ENCODE results near the gene FADD. TPM values are rescaled to one million over a fixed set of nuclear protein-coding genes. Genes with fewer than 3 reads are reported as not detected.

FADD gene
- total RNA-seq, 1 donor from 2014 or later = 24.0 TPM

GRCh38 chr11:70183032-70183431, 20.1 kb upstream of the FADD start:
- DNase-seq (ENCODE audit: extremely low spot score, unreplicated experiment) = no peak
- no peak overlapping the region for H3K4me3 Mint-ChIP-seq

DNA sequence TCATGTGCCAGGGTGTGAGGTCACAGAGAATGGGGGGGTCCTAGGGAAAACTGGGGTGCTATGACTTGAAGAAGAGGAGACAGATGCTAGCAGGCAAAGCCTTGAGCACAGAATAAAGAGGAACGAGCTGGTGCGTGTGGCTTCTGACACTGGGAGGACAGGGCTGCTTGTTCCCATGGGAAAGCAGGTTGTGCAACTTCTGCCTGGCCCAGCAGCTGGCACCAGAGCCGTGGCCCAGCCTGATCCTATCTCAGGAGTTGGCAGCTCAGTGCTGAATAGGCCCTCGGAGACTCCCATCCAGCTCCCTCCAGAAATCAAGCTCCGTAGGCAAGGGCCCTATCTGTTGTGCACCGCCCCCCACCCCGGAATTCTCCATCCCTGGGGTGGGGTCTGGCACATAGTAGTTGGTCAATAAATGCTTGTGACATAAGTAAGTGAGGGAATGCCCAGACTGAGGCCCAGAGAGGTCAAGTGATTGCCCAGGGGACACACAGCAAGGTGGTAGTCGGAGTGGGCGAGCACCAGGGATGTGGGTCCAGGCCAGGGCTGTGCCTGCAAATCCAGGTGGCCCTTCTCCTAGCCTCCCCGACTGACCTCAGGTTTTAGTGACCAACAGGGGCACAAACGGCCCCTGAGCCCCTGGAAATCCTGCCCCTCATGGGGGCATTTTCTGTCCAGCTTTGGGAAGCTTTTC, 19.5 kb upstream of the FADD start:
- H3K36me3 Mint-ChIP-seq = no peaks in the 10 kb centered on the region
- H3K4me3 Mint-ChIP-seq = no peak overlapping the region
- no peaks in the 10 kb centered on the region for H3K27me3 Mint-ChIP-seq
- no peak overlapping the region for H3K27ac Mint-ChIP-seq
- no peaks in the 10 kb centered on the region for H3K4me1 Mint-ChIP-seq (ENCODE audit: unreplicated experiment)
- no peaks in the 10 kb centered on the region for H3K9me3 Mint-ChIP-seq
- TF ChIP-seq, protein P1, sequence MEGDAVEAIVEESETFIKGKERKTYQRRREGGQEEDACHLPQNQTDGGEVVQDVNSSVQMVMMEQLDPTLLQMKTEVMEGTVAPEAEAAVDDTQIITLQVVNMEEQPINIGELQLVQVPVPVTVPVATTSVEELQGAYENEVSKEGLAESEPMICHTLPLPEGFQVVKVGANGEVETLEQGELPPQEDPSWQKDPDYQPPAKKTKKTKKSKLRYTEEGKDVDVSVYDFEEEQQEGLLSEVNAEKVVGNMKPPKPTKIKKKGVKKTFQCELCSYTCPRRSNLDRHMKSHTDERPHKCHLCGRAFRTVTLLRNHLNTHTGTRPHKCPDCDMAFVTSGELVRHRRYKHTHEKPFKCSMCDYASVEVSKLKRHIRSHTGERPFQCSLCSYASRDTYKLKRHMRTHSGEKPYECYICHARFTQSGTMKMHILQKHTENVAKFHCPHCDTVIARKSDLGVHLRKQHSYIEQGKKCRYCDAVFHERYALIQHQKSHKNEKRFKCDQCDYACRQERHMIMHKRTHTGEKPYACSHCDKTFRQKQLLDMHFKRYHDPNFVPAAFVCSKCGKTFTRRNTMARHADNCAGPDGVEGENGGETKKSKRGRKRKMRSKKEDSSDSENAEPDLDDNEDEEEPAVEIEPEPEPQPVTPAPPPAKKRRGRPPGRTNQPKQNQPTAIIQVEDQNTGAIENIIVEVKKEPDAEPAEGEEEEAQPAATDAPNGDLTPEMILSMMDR (conservative IDR thresholded peaks at IDR 0.05) = no peak
- DNase-seq (ENCODE audit: extremely low spot score, unreplicated experiment) = no peak

More at GRCh38 chr11:70183032-70183431, 20.1 kb upstream of the FADD start:
- H3K27me3 Mint-ChIP-seq = no peaks in the 10 kb centered on the region
- no peaks in the 10 kb centered on the region for H3K4me1 Mint-ChIP-seq (ENCODE audit: unreplicated experiment)
- no peak overlapping the region for H3K27ac Mint-ChIP-seq
- no peaks in the 10 kb centered on the region for H3K36me3 Mint-ChIP-seq
- no peaks in the 10 kb centered on the region for H3K9me3 Mint-ChIP-seq
- TF ChIP-seq, protein P1 (conservative IDR thresholded peaks at IDR 0.05) = no peak

- TF ChIP-seq, protein P1 (conservative IDR thresholded peaks at IDR 0.05) = no peak
- DNase-seq (ENCODE audit: extremely low spot score, unreplicated experiment) = no peak
- Mint-ChIP-seq H3K27me3 (no peaks in the 10 kb centered on the region), H3K4me3 (no peak overlapping the region), H3K36me3 (no peaks in the 10 kb centered on the region), H3K9me3 (no peaks in the 10 kb centered on the region), H3K27ac (no peak overlapping the region), H3K4me1 (ENCODE audit: unreplicated experiment) (no peaks in the 10 kb centered on the region)
Measured at GRCh38 chr11:70184396-70184795, 18.7 kb upstream of the FADD start.

DNA sequence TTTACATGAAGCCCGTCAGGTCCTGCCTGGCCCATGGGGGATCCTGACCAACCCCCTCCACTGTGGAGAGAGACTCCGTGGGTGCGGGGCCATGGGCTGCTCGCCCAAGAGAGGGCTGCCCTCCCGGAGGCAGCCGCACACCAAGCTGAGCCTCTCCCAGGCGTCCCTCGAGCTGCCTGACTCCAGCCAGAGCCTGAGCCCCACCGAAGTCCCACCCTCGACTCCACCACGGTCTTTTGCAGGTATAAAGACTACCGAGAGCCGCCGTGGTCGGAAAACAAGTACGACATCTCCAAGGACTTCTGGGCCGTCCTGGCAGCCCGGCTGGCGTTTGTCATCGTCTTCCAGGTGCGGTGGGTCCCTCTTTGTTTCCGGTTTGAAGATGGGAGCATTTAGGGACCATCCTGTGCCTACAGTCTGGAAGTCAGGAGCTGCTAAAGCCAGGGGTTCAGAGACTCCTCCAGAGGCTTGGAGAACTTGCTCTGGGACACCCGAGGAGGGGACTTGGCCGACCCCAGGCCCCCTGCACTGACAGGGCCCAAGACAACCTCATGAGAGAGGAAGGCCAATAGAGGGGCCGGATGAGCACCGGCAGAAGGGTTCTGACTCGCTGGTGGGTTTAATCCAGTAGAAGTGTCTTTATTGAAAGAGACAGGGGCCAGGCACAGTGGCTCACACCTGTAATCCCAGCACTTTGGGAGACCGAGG, 17.6 kb upstream of the FADD start:
- no peaks in the 10 kb centered on the region for H3K27me3 Mint-ChIP-seq
- DNase-seq (ENCODE audit: extremely low spot score, unreplicated experiment) = no peak
- no peaks in the 10 kb centered on the region for H3K36me3 Mint-ChIP-seq
- H3K9me3 Mint-ChIP-seq = no peaks in the 10 kb centered on the region
- TF ChIP-seq, protein P1 (conservative IDR thresholded peaks at IDR 0.05) = no peak
- no peak overlapping the region for H3K27ac Mint-ChIP-seq
- no peaks in the 10 kb centered on the region for H3K4me1 Mint-ChIP-seq (ENCODE audit: unreplicated experiment)
- H3K4me3 Mint-ChIP-seq = no peak overlapping the region

DNA sequence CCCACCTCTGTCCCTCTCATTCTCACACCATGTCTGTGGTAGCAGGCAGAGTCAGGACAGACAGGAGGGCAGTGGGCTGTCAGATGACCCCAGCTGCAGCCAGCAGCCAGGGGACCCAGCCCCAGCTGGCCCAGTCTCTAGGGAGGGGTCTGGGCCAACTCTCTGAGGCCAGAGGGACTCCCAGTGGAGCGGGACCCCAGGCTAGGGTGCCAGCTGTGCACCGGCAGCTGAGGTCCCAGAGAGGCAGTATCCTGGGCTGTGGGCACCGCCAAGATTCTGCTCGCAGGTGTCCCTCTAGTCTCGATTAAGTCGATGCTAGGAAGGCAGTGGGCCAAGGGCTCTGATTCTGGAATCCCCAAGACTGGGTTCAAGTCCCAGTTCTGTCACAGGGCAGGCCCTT, 16.7 kb upstream of the FADD start:
- no peaks in the 10 kb centered on the region for H3K36me3 Mint-ChIP-seq
- H3K27ac Mint-ChIP-seq = no peak overlapping the region
- peaks cover 2% of the 10 kb centered on the region for H3K27me3 Mint-ChIP-seq
- no peaks in the 10 kb centered on the region for H3K9me3 Mint-ChIP-seq
- H3K4me1 Mint-ChIP-seq (ENCODE audit: unreplicated experiment) = peaks cover 2% of the 10 kb centered on the region
- H3K4me3 Mint-ChIP-seq = no peak overlapping the region
- TF ChIP-seq, protein P1 (conservative IDR thresholded peaks at IDR 0.05) = no peak
- DNase-seq (ENCODE audit: extremely low spot score, unreplicated experiment) = no peak

All from type B pancreatic cell (in vitro differentiated cells).